Astrocyte of the hippocampus (primary cell): ENCODE results near the gene MACROD2.

Experiments
- DNase-seq: peaks from one replicate; pipeline ENCODE4 v3.0.0; 2011; ENCODE audit warnings: low read depth, low spot score

Gene MACROD2

GRCh38 chr20:14859627-14860026, 864.3 kb downstream of the MACROD2 start:
- no peak for DNase-seq

- peak; percentile 32 for DNase-seq
These were observed 865.1 kb downstream of the MACROD2 start for GRCh38 chr20:14860410-14860814.

- no peak for DNase-seq
These were observed 865.8 kb downstream of the MACROD2 start for GRCh38 chr20:14861028-14861699.

- peak; percentile 17 for DNase-seq
These were observed 869.9 kb downstream of the MACROD2 start for GRCh38 chr20:14865169-14865568.

GRCh38 chr20:14865731-14866130, 870.4 kb downstream of the MACROD2 start:
- no peak for DNase-seq

- DNase-seq = no peak
These were observed 871.7 kb downstream of the MACROD2 start for GRCh38 chr20:14866841-14867514.

- DNase-seq = peak; percentile 62
These were observed 882.1 kb downstream of the MACROD2 start for GRCh38 chr20:14877301-14878028.

GRCh38 chr20:14878676-14879019, 883.3 kb downstream of the MACROD2 start:
- DNase-seq = no peak

GRCh38 chr20:14879020-14879697, 883.8 kb downstream of the MACROD2 start:
- peak; percentile 37 for DNase-seq

GRCh38 chr20:14879839-14880238, 884.5 kb downstream of the MACROD2 start:
- no peak for DNase-seq

GRCh38 chr20:14881518-14881917, 886.2 kb downstream of the MACROD2 start:
- no peak for DNase-seq

GRCh38 chr20:14882157-14882556, 886.8 kb downstream of the MACROD2 start:
- DNase-seq = no peak

- DNase-seq = no peak
These were observed 887.5 kb downstream of the MACROD2 start for GRCh38 chr20:14882846-14883245.

GRCh38 chr20:14883324-14883723, 888.0 kb downstream of the MACROD2 start:
- no peak for DNase-seq

GRCh38 chr20:14885661-14886060, 890.3 kb downstream of the MACROD2 start:
- DNase-seq = no peak

GRCh38 chr20:14888134-14888533, 892.8 kb downstream of the MACROD2 start:
- DNase-seq = peak; percentile 18

GRCh38 chr20:14889496-14890255, 894.4 kb downstream of the MACROD2 start:
- no peak for DNase-seq

- no peak for DNase-seq
These were observed 895.4 kb downstream of the MACROD2 start for GRCh38 chr20:14890713-14891112.

- DNase-seq = no peak
These were observed 897.5 kb downstream of the MACROD2 start for GRCh38 chr20:14892782-14893181.

- DNase-seq = no peak
These were observed 901.3 kb downstream of the MACROD2 start for GRCh38 chr20:14896569-14896968.

GRCh38 chr20:14897608-14898007, 902.3 kb downstream of the MACROD2 start:
- DNase-seq = no peak
